NCI-H460 (cell line): Measurements from ENCODE around the gene CD44. TPM values are rescaled to one million over a fixed set of nuclear protein-coding genes. Genes with fewer than 3 reads are reported as not detected.

ENCODE experiments used
- DNase-seq: peaks from one replicate; pipeline ENCODE4 v3.0.0-alpha.2; 2016; ENCODE audit warnings: low read depth; ENCODE audit errors: extremely low read depth
- total RNA-seq: library from RNA; depleted of rRNA; stranded (reverse); fragments of >200 nt; shearing (Covaris generic); gene quantifications from 2 replicates; pipeline ENCODE4 v1.2.3, GENCODE V29; 2014; rRNA removed

CD44 gene
- total RNA-seq, 1 experiment from 2014 or later = 33.3 TPM

DNA sequence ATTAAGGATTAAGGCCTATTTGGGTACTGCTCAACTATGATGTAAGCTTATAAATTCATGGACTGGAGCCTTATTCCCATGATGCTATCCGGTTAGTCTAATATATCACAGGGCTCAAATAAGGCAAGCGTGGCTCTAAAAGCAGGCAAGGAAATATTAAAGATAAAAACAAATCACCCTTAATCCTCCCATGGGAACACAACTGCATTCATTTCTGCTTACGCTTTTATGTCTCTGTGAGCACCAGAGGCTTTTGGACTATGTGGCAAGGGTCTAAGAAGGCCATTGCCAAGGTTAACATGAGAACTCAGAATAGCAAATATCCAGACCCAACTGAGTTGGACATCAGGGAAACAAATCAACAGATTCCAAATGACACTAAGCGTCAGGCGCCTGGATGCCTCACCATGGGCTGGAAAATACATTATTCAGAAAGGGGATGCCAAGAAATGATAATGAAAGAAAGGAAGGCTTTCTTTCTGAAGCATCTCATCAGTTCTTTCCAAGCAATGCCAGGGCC lies 142.3 kb downstream of the CD44 start:
- no peak for DNase-seq

Other genes starting within 250 kb of the CD44 start
- 35.9 and 39.6 TPM in 2 replicates for gene APIP, start 222.8 kb upstream of the CD44 start, total RNA-seq
- 53.5 and 56.8 TPM in 2 replicates for gene PDHX, start 222.6 kb upstream of the CD44 start, total RNA-seq